GM21526 (cell line): Measurements from ENCODE around the gene PTPRO.

Source experiments
- ATAC-seq: cut with Tn5 transposase; IDR thresholded peaks from one replicate; pipeline ENCODE4 v1.9.1; 2021; ENCODE audit warnings: moderate library complexity; ENCODE audit not compliant: unreplicated experiment, low FRiP score

The PTPRO gene

GRCh38 chr12:15520844-15521243, 198.5 kb downstream of the PTPRO start:
- ATAC-seq, result no peak

GRCh38 chr12:15522574-15523187, 200.4 kb downstream of the PTPRO start:
- ATAC-seq, result peak; percentile 35

GRCh38 chr12:15525441-15525840, 203.1 kb downstream of the PTPRO start:
- ATAC-seq, result no peak

GRCh38 chr12:15526033-15526432, 203.7 kb downstream of the PTPRO start:
- peak; percentile 100 for ATAC-seq

- no peak for ATAC-seq
Observed at GRCh38 chr12:15527201-15528080, 205.1 kb downstream of the PTPRO start.

- no peak for ATAC-seq
Observed at GRCh38 chr12:15528666-15529065, 206.4 kb downstream of the PTPRO start.

- no peak for ATAC-seq
Observed at GRCh38 chr12:15530361-15530760, 208.1 kb downstream of the PTPRO start.

- ATAC-seq, result peak; percentile 61
Observed at GRCh38 chr12:15532364-15532977, 210.2 kb downstream of the PTPRO start.

GRCh38 chr12:15534322-15534721, 212.0 kb downstream of the PTPRO start:
- peak; percentile 94 for ATAC-seq

GRCh38 chr12:15534874-15535273, 212.6 kb downstream of the PTPRO start:
- ATAC-seq, result no peak

GRCh38 chr12:15535352-15535781, 213.1 kb downstream of the PTPRO start:
- no peak for ATAC-seq

- no peak for ATAC-seq
Observed at GRCh38 chr12:15536446-15536845, 214.1 kb downstream of the PTPRO start.

GRCh38 chr12:15538881-15539280, 216.6 kb downstream of the PTPRO start:
- no peak for ATAC-seq

GRCh38 chr12:15540005-15540404, 217.7 kb downstream of the PTPRO start:
- no peak for ATAC-seq

- ATAC-seq, result no peak
Observed at GRCh38 chr12:15540469-15540872, 218.2 kb downstream of the PTPRO start.

- ATAC-seq, result no peak
Observed at GRCh38 chr12:15541996-15542631, 219.8 kb downstream of the PTPRO start.

GRCh38 chr12:15543347-15543746, 221.0 kb downstream of the PTPRO start:
- ATAC-seq, result no peak

GRCh38 chr12:15544589-15544988, 222.3 kb downstream of the PTPRO start:
- no peak for ATAC-seq

- no peak for ATAC-seq
Observed at GRCh38 chr12:15545334-15545733, 223.0 kb downstream of the PTPRO start.

- peak; percentile 85 for ATAC-seq
Observed at GRCh38 chr12:15546102-15546701, 223.9 kb downstream of the PTPRO start.

- no peak for ATAC-seq
Observed at GRCh38 chr12:15547063-15547462, 224.8 kb downstream of the PTPRO start.
